Thyroid gland (tissue), 4 donors: ENCODE data around the gene ZNF296. TPM values are rescaled to one million over a fixed set of nuclear protein-coding genes. Genes with fewer than 3 reads are reported as not detected.
A peak's percentile ranks its signal among the peaks of the same experiment; 100 is the strongest.

Experiments used
- DNase-seq, 2 donors: peaks; one replicate each; pipeline ENCODE4 v3.0.0-alpha.2; 2019
- H3K27ac ChIP-seq, 3 donors: fragments of 200-600 bp; sonication (generic); 1 replicate in 2 of 3; 2 replicates in 1 of 3; pipeline ENCODE4 v1.5.1; 2016 to 2019; ENCODE audit warnings: mild to moderate bottlenecking in 1 of 3, moderate library complexity in 1 of 3
- H3K27me3 ChIP-seq: fragments of 200-600 bp; sonication (generic); one replicate; pipeline ENCODE4 v1.5.1; 2019
- H3K36me3 ChIP-seq, 2 donors: fragments of 200-600 bp; sonication (generic); one replicate each; pipeline ENCODE4 v1.5.1; 2016 to 2019
- H3K4me1 ChIP-seq, 2 donors: fragments of 200-600 bp; sonication (generic); one replicate each; pipeline ENCODE4 v1.5.1; 2017 to 2019
- H3K4me3 ChIP-seq, 3 donors: fragments of 200-600 bp; sonication (generic); replicated peaks in 1 of 3; 1 replicate in 2 of 3; 2 replicates in 1 of 3; pipeline ENCODE4 v1.5.1; 2016; ENCODE audit warnings: mild to moderate bottlenecking in 1 of 3
- H3K9me3 ChIP-seq: fragments of 200-600 bp; sonication (generic); one replicate; pipeline ENCODE4 v1.5.1; 2017
- CTCF ChIP-seq, 6 experiments: fragments of 200-600 bp in 3 of 6; fragments of 450-650 bp in 3 of 6; sonication (generic) in 3 of 6; IDR thresholded peaks; one replicate each; pipeline ENCODE4 v1.5.1; 2016 to 2019; ENCODE audit warnings: antibody characterized with exemption in 6 of 6, mild to moderate bottlenecking in 2 of 6, inconsistent platforms in 1 of 6, moderate library complexity in 1 of 6
- POLR2A ChIP-seq, 2 donors: fragments of 450-650 bp; IDR thresholded peaks; one replicate each; pipeline ENCODE4 v1.6.1; 2017; ENCODE audit warnings: antibody characterized with exemption in 2 of 2, mild to moderate bottlenecking in 2 of 2, moderate library complexity in 1 of 2
- WGBS, 2 donors: methylation state at CpG; one replicate each; pipeline ENCODE4 v1.1.5; 2017; 5-methylcytosine and 5-hydroxymethylcytosine counted together
- intact Hi-C: fragments of 100-400 bp; cut with DNase I; formaldehyde crosslinking; loops from one replicate; pipeline ENCODE4 v1.15.1; 2023
- total RNA-seq, 4 donors: library from RNA; depleted of rRNA; stranded (reverse); fragments of >200 nt; gene quantifications; one replicate each; pipeline ENCODE4 v1.2.3, GENCODE V29; 2016

Gene ZNF296
- total RNA-seq, 4 donors from 2014 or later = 0.34 to 2.1 (median 0.78) TPM; not detected in 1

GRCh38 chr19:45092747-45093678 is 16.7 kb upstream of the ZNF296 start, which contains the start of gene PPP1R37:
TSS of gene PPP1R37 (plus strand) at chr19:45093179. CDS start at chr19:45093326, 147 bp downstream.
- intact Hi-C loops = no loop called here
- DNase-seq = peak; percentile 95 to 96
- H3K9me3 ChIP-seq = no peaks in the 10 kb centered on the region
- no peaks in the 10 kb centered on the region for H3K36me3 ChIP-seq
- WGBS, 2 donors = 0% methylated on average over 41 to 64 of the region's 103 CpGs
- H3K27me3 ChIP-seq = no peaks in the 10 kb centered on the region
- peak within 1 kb of the TSS; percentile 60 to 99 (median 72) for H3K4me3 ChIP-seq
- H3K27ac ChIP-seq = peak within 1 kb of the TSS; percentile 86 to 93 (median 90)
- peak in 1 of 2 donors; percentile 32 for TF ChIP-seq POLR2A (IDR thresholded peaks at IDR 0.05)
- peak in 4 of 6 experiments; percentile 10 to 45 (median 37) for TF ChIP-seq CTCF (IDR thresholded peaks at IDR 0.05)
- H3K4me1 ChIP-seq = peaks cover 26 to 51% of the 10 kb centered on the region in 2 donors

- Histone ChIP-seq H3K36me3 (no peaks in the 10 kb centered on the region), H3K9me3 (no peaks in the 10 kb centered on the region), H3K27me3 (no peaks in the 10 kb centered on the region), H3K27ac (peak overlapping the region; percentile 86 to 93 (median 90)), H3K4me3 (peak overlapping the region; percentile 4 to 99 (median 60)), H3K4me1 (peaks cover 24 to 33% of the 10 kb centered on the region in 2 donors)
- peak; percentile 99 for DNase-seq
- TF ChIP-seq POLR2A (IDR thresholded peaks at IDR 0.05) (peak in 1 of 2 donors; percentile 67), CTCF (IDR thresholded peaks at IDR 0.05) (peak in 1 of 6 experiments; percentile 11)
- WGBS, 2 donors = 5 to 8% methylated on average over 53 to 64 of the region's 64 CpGs
- intact Hi-C loops = no loop called here
Measured at GRCh38 chr19:45091031-45091923, 15.0 kb upstream of the ZNF296 start.

GRCh38 chr19:45090606-45091005 is 14.3 kb upstream of the ZNF296 start:
- intact Hi-C loops = no loop called here
- TF ChIP-seq POLR2A (IDR thresholded peaks at IDR 0.05) (no peak), CTCF (IDR thresholded peaks at IDR 0.05) (no peak)
- H3K4me1 ChIP-seq = peaks cover 20 to 27% of the 10 kb centered on the region in 2 donors
- WGBS, 2 donors = 45 to 53% methylated on average over 5 of the region's 5 CpGs
- no peaks in the 10 kb centered on the region for H3K27me3 ChIP-seq
- no peaks in the 10 kb centered on the region for H3K9me3 ChIP-seq
- H3K4me3 ChIP-seq = peak overlapping the region in 1 of 3 donors; percentile 99
- peak overlapping the region in 1 of 3 donors; percentile 67 for H3K27ac ChIP-seq
- no peaks in the 10 kb centered on the region for H3K36me3 ChIP-seq
- DNase-seq = no peak

GRCh38 chr19:45090034-45090433 is 13.8 kb upstream of the ZNF296 start:
- no peak for DNase-seq

More at GRCh38 chr19:45090034-45090433, 13.8 kb upstream of the ZNF296 start:
- peaks cover 20 to 22% of the 10 kb centered on the region in 2 donors for H3K4me1 ChIP-seq
- no peaks in the 10 kb centered on the region for H3K27me3 ChIP-seq
- TF ChIP-seq CTCF (IDR thresholded peaks at IDR 0.05) = no peak
- no peak for TF ChIP-seq POLR2A (IDR thresholded peaks at IDR 0.05)
- intact Hi-C loops = no loop called here
- no peak overlapping the region for H3K4me3 ChIP-seq
- H3K36me3 ChIP-seq = no peaks in the 10 kb centered on the region
- WGBS, 2 donors = 90 to 93% methylated on average over 12 of the region's 17 CpGs
- H3K27ac ChIP-seq = no peak overlapping the region
- no peaks in the 10 kb centered on the region for H3K9me3 ChIP-seq
